ENCODE data around the gene PDE7B.

DNA sequence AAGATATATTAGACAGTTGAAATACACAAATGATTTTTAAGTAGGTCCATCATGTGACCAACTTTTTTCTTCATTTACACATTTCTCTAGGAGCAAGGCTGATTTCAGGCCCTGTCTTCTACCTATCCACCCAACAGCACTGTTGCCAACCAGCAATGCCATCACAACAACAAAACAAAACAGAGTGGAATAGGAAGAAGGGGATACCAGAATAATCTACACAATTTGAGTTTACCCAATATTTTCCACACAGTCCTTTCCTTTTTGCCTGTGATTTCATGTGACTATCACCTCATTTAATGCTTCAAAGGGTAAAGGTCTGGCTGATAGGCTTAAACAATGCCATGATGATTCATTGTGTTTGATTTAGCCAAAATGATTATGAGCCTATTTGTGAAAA is 303.7 kb downstream of the PDE7B start:
- TF ChIP-seq, protein P1, sequence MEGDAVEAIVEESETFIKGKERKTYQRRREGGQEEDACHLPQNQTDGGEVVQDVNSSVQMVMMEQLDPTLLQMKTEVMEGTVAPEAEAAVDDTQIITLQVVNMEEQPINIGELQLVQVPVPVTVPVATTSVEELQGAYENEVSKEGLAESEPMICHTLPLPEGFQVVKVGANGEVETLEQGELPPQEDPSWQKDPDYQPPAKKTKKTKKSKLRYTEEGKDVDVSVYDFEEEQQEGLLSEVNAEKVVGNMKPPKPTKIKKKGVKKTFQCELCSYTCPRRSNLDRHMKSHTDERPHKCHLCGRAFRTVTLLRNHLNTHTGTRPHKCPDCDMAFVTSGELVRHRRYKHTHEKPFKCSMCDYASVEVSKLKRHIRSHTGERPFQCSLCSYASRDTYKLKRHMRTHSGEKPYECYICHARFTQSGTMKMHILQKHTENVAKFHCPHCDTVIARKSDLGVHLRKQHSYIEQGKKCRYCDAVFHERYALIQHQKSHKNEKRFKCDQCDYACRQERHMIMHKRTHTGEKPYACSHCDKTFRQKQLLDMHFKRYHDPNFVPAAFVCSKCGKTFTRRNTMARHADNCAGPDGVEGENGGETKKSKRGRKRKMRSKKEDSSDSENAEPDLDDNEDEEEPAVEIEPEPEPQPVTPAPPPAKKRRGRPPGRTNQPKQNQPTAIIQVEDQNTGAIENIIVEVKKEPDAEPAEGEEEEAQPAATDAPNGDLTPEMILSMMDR (IDR thresholded peaks at IDR 0.05; ENCODE audit: control extremely low read depth in 1 of 3, insufficient read depth in 1 of 3, low read depth in 1 of 3, low read length in 3 of 3) = no peak
- TF ChIP-seq EZH2 (IDR thresholded peaks at IDR 0.05; ENCODE audit: low read depth, low read length, severe bottlenecking) (no peak), CBX5 (IDR thresholded peaks at IDR 0.05; ENCODE audit: low read depth, low read length) (no peak)
- TF ChIP-seq, protein P2, sequence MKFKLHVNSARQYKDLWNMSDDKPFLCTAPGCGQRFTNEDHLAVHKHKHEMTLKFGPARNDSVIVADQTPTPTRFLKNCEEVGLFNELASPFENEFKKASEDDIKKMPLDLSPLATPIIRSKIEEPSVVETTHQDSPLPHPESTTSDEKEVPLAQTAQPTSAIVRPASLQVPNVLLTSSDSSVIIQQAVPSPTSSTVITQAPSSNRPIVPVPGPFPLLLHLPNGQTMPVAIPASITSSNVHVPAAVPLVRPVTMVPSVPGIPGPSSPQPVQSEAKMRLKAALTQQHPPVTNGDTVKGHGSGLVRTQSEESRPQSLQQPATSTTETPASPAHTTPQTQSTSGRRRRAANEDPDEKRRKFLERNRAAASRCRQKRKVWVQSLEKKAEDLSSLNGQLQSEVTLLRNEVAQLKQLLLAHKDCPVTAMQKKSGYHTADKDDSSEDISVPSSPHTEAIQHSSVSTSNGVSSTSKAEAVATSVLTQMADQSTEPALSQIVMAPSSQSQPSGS (IDR thresholded peaks at IDR 0.05; ENCODE audit: low read length) = no peak

Measured in H1 (cell line).